ENCODE results near the gene ACTRT2. TPM values are rescaled to one million over a fixed set of nuclear protein-coding genes. Genes with fewer than 3 reads are reported as not detected.

ACTRT2 gene
- total RNA-seq, 2 donors from 2014 or later: not detected

- Mint-ChIP-seq H3K9me3 (no peaks in the 10 kb centered on the region), H3K27me3 (ENCODE audit: low read depth) (no peaks in the 10 kb centered on the region), H3K4me1 (ENCODE audit: low read depth) (no peaks in the 10 kb centered on the region), H3K36me3 (ENCODE audit: insufficient read depth in 2 of 2) (no peaks in the 10 kb centered on the region), H3K4me3 (no peak overlapping the region), H3K27ac (no peak overlapping the region)
- DNase-seq (no peak), ATAC-seq (replicated peaks in 1 of 2) (no peak)
Observed at GRCh38 chr1:3021801-3022401, 634 bp downstream of the ACTRT2 start.

GRCh38 chr1:3022511-3022973, 1.3 kb downstream of the ACTRT2 start:
- Mint-ChIP-seq H3K4me1 (ENCODE audit: low read depth) (no peaks in the 10 kb centered on the region), H3K27me3 (ENCODE audit: low read depth) (no peaks in the 10 kb centered on the region), H3K4me3 (no peak overlapping the region), H3K9me3 (no peaks in the 10 kb centered on the region), H3K27ac (no peak overlapping the region), H3K36me3 (ENCODE audit: insufficient read depth in 2 of 2) (no peaks in the 10 kb centered on the region)
- no peak for ATAC-seq (replicated peaks in 1 of 2)
- DNase-seq: no peak

- Mint-ChIP-seq H3K4me3 (no peak overlapping the region), H3K4me1 (ENCODE audit: low read depth) (no peaks in the 10 kb centered on the region), H3K36me3 (ENCODE audit: insufficient read depth in 2 of 2) (no peaks in the 10 kb centered on the region), H3K27me3 (ENCODE audit: low read depth) (no peaks in the 10 kb centered on the region), H3K27ac (no peak overlapping the region), H3K9me3 (no peaks in the 10 kb centered on the region)
- DNase-seq (no peak), ATAC-seq (replicated peaks in 1 of 2) (no peak)
Observed at GRCh38 chr1:3022976-3023375, 1.7 kb downstream of the ACTRT2 start.

- Mint-ChIP-seq H3K36me3 (ENCODE audit: insufficient read depth in 2 of 2) (no peaks in the 10 kb centered on the region), H3K4me3 (no peak overlapping the region), H3K9me3 (no peaks in the 10 kb centered on the region), H3K27ac (no peak overlapping the region), H3K4me1 (ENCODE audit: low read depth) (no peaks in the 10 kb centered on the region), H3K27me3 (ENCODE audit: low read depth) (no peaks in the 10 kb centered on the region)
- DNase-seq: no peak
- no peak for ATAC-seq (replicated peaks in 1 of 2)
Observed at GRCh38 chr1:3024019-3024418, 2.8 kb downstream of the ACTRT2 start.

- ATAC-seq (replicated peaks in 1 of 2): no peak
- Mint-ChIP-seq H3K4me1 (ENCODE audit: low read depth) (no peaks in the 10 kb centered on the region), H3K27ac (no peak overlapping the region), H3K9me3 (no peaks in the 10 kb centered on the region), H3K4me3 (no peak overlapping the region), H3K27me3 (ENCODE audit: low read depth) (no peaks in the 10 kb centered on the region), H3K36me3 (ENCODE audit: insufficient read depth in 2 of 2) (no peaks in the 10 kb centered on the region)
- DNase-seq: no peak
Observed at GRCh38 chr1:3024588-3024987, 3.3 kb downstream of the ACTRT2 start.

GRCh38 chr1:3026124-3026523, 4.9 kb downstream of the ACTRT2 start:
- DNase-seq: no peak
- Mint-ChIP-seq H3K27ac (no peak overlapping the region), H3K36me3 (ENCODE audit: insufficient read depth in 2 of 2) (no peaks in the 10 kb centered on the region), H3K27me3 (ENCODE audit: low read depth) (no peaks in the 10 kb centered on the region), H3K4me3 (no peak overlapping the region), H3K9me3 (no peaks in the 10 kb centered on the region), H3K4me1 (ENCODE audit: low read depth) (no peaks in the 10 kb centered on the region)
- peak in 1 of 2 donors; percentile 25 for ATAC-seq (replicated peaks in 1 of 2)

GRCh38 chr1:3026581-3027391, 5.5 kb downstream of the ACTRT2 start:
- Mint-ChIP-seq H3K4me3 (no peak overlapping the region), H3K27ac (no peak overlapping the region), H3K27me3 (ENCODE audit: low read depth) (no peaks in the 10 kb centered on the region), H3K9me3 (no peaks in the 10 kb centered on the region), H3K4me1 (ENCODE audit: low read depth) (no peaks in the 10 kb centered on the region), H3K36me3 (ENCODE audit: insufficient read depth in 2 of 2) (no peaks in the 10 kb centered on the region)
- no peak for DNase-seq
- ATAC-seq (replicated peaks in 1 of 2): no peak

- no peaks in the 10 kb centered on the region for H3K27me3 Mint-ChIP-seq (ENCODE audit: low read depth)
- H3K9me3 Mint-ChIP-seq: no peaks in the 10 kb centered on the region
- ATAC-seq (replicated peaks in 1 of 2): no peak
- H3K27ac Mint-ChIP-seq: no peak overlapping the region
- no peak overlapping the region for H3K4me3 Mint-ChIP-seq
- no peaks in the 10 kb centered on the region for H3K36me3 Mint-ChIP-seq (ENCODE audit: insufficient read depth in 2 of 2)
- no peak for DNase-seq
- no peaks in the 10 kb centered on the region for H3K4me1 Mint-ChIP-seq (ENCODE audit: low read depth)
Observed at GRCh38 chr1:3027611-3028371, 6.5 kb downstream of the ACTRT2 start.

- no peaks in the 10 kb centered on the region for H3K4me1 Mint-ChIP-seq (ENCODE audit: low read depth)
- H3K27ac Mint-ChIP-seq: no peak overlapping the region
- H3K9me3 Mint-ChIP-seq: no peaks in the 10 kb centered on the region
- no peak for ATAC-seq (replicated peaks in 1 of 2)
- no peak for DNase-seq
- no peaks in the 10 kb centered on the region for H3K27me3 Mint-ChIP-seq (ENCODE audit: low read depth)
- no peaks in the 10 kb centered on the region for H3K36me3 Mint-ChIP-seq (ENCODE audit: insufficient read depth in 2 of 2)
- no peak overlapping the region for H3K4me3 Mint-ChIP-seq
Observed at GRCh38 chr1:3028531-3029282, 7.4 kb downstream of the ACTRT2 start.

GRCh38 chr1:3029481-3029961, 8.3 kb downstream of the ACTRT2 start:
- no peaks in the 10 kb centered on the region for H3K4me1 Mint-ChIP-seq (ENCODE audit: low read depth)
- H3K36me3 Mint-ChIP-seq (ENCODE audit: insufficient read depth in 2 of 2): no peaks in the 10 kb centered on the region
- H3K4me3 Mint-ChIP-seq: no peak overlapping the region
- H3K27me3 Mint-ChIP-seq (ENCODE audit: low read depth): no peaks in the 10 kb centered on the region
- DNase-seq (no peak), ATAC-seq (replicated peaks in 1 of 2) (no peak)
- H3K9me3 Mint-ChIP-seq: no peaks in the 10 kb centered on the region
- H3K27ac Mint-ChIP-seq: no peak overlapping the region

GRCh38 chr1:3029991-3030662, 8.9 kb downstream of the ACTRT2 start:
- Mint-ChIP-seq H3K4me1 (ENCODE audit: low read depth) (no peaks in the 10 kb centered on the region), H3K27me3 (ENCODE audit: low read depth) (no peaks in the 10 kb centered on the region)

GRCh38 chr1:3030663-3031381, 9.6 kb downstream of the ACTRT2 start:
- H3K9me3 Mint-ChIP-seq: no peaks in the 10 kb centered on the region
- no peak for DNase-seq
- H3K4me3 Mint-ChIP-seq: no peak overlapping the region
- H3K27me3 Mint-ChIP-seq (ENCODE audit: low read depth): no peaks in the 10 kb centered on the region
- no peak for ATAC-seq (replicated peaks in 1 of 2)
- no peak overlapping the region for H3K27ac Mint-ChIP-seq
- no peaks in the 10 kb centered on the region for H3K4me1 Mint-ChIP-seq (ENCODE audit: low read depth)
- H3K36me3 Mint-ChIP-seq (ENCODE audit: insufficient read depth in 2 of 2): no peaks in the 10 kb centered on the region

More at GRCh38 chr1:3029991-3030662, 8.9 kb downstream of the ACTRT2 start:
- Mint-ChIP-seq H3K4me3 (no peak overlapping the region), H3K27ac (no peak overlapping the region), H3K36me3 (ENCODE audit: insufficient read depth in 2 of 2) (no peaks in the 10 kb centered on the region), H3K9me3 (no peaks in the 10 kb centered on the region)
- ATAC-seq (replicated peaks in 1 of 2): no peak
- DNase-seq: no peak

Data from activated T-cell treated with anti-CD3 and anti-CD28 coated beads, Interleukin-2, amount 50 U/mL, for 72 hours (primary cell).